Tibial nerve (tissue), 3 donors: ENCODE data around the gene RNF157.

Source experiments
- POLR2A ChIP-seq, 2 donors: fragments of 450-650 bp; IDR thresholded peaks; one replicate each; pipeline ENCODE4 v1.6.1; 2017; ENCODE audit warnings: antibody characterized with exemption in 2 of 2, mild to moderate bottlenecking in 2 of 2, moderate library complexity in 2 of 2
- TF ChIP-seq, protein P1 (sequence below), 5 experiments: fragments of 200-600 bp in 3 of 5; fragments of 450-650 bp in 2 of 5; sonication (generic) in 3 of 5; IDR thresholded peaks; one replicate each; pipeline ENCODE4 v1.5.1; 2016 to 2019; ENCODE audit warnings: antibody characterized with exemption in 5 of 5, mild to moderate bottlenecking in 3 of 5, moderate library complexity in 2 of 5

DNA sequence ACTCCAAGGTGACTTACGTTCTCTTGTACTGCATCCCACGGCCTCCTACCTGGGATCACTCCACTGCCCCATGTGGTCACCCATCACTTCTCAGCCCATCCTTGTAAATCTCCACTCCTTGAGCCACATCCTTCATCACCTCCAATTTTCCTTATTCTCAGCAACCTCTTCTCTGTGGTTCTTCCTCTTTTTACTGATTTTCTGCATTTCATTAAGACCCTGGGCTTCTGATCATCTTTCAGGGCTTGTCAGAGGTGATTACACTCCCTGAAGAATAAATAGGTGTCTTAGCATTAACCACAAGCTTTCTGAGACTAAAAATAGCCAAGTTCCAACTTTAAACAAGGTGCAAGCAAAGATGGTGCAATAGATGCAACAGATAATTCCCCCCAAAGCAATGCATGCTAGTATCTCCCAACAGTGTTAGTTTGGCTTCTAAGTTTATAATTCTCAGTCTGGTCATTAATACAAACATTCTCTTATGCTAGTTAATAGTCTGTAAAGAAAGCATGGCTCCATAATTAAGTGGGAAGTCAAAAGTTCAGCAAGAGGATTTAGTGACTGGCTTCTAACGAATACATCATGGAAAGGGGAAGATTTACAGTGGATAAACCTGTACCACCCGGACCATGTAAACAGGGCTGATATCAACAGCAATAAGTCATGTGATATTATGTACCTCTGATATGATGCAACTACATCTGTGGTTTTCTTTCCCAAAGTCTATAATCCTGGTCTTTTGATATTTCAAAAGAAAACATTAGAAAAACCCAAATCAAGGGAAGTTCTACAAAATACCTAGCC lies 51.9 kb downstream of the RNF157 start:
- TF ChIP-seq, protein P1, sequence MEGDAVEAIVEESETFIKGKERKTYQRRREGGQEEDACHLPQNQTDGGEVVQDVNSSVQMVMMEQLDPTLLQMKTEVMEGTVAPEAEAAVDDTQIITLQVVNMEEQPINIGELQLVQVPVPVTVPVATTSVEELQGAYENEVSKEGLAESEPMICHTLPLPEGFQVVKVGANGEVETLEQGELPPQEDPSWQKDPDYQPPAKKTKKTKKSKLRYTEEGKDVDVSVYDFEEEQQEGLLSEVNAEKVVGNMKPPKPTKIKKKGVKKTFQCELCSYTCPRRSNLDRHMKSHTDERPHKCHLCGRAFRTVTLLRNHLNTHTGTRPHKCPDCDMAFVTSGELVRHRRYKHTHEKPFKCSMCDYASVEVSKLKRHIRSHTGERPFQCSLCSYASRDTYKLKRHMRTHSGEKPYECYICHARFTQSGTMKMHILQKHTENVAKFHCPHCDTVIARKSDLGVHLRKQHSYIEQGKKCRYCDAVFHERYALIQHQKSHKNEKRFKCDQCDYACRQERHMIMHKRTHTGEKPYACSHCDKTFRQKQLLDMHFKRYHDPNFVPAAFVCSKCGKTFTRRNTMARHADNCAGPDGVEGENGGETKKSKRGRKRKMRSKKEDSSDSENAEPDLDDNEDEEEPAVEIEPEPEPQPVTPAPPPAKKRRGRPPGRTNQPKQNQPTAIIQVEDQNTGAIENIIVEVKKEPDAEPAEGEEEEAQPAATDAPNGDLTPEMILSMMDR (IDR thresholded peaks at IDR 0.05), result no peak
- no peak for TF ChIP-seq POLR2A (IDR thresholded peaks at IDR 0.05)
